GM18951 (cell line): Measurements from ENCODE around the gene CDC42SE2.

Experiments used
- POLR2A ChIP-seq: IDR thresholded peaks from 4 replicates; pipeline ENCODE4 v1.6.1; 2011; ENCODE audit warnings: mild to moderate bottlenecking; ENCODE audit not compliant: insufficient read length, insufficient read depth; ENCODE audit errors: extremely low read depth
- in situ Hi-C: fragments of 300-500 bp; cut with MboI; formaldehyde crosslinking; loops from one replicate; pipeline ENCODE4 v1.12.0; 2022; ENCODE audit warnings: low sequenced_read_pairs, mixed read lengths, inconsistent platforms; ENCODE audit not compliant: unreplicated experiment

Gene CDC42SE2

DNA sequence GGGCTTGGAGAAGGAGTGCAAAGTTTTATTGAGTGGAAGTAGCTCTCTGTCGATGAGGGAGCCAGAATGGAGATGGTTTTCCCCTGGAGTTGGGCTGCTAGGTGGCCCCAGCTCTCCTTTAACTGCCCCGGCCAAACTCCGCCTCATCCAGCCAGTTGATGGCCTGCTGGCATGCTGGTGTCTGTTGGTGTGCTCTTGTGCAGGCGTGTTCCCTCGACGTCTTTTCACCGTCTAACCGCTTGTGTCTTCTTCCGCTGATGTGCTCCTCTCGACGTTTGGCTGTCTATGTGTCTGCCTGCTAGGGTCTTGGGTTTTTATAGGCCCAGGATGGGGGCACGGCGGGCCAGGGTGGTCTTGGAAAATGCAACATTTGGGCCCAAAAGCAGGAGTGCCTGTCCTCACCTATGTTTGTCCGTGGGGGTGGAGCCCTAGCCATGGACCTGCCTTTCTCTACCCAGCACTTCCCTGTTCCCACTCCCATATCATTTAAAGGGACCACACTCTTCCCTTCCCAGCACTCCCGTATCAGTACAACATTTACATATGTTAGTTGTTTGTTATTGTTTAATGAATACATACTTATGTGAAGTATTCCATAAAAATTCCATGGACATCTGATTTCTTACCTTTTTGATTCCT lies 97.9 kb downstream of the CDC42SE2 start:
- no peak for TF ChIP-seq POLR2A

DNA sequence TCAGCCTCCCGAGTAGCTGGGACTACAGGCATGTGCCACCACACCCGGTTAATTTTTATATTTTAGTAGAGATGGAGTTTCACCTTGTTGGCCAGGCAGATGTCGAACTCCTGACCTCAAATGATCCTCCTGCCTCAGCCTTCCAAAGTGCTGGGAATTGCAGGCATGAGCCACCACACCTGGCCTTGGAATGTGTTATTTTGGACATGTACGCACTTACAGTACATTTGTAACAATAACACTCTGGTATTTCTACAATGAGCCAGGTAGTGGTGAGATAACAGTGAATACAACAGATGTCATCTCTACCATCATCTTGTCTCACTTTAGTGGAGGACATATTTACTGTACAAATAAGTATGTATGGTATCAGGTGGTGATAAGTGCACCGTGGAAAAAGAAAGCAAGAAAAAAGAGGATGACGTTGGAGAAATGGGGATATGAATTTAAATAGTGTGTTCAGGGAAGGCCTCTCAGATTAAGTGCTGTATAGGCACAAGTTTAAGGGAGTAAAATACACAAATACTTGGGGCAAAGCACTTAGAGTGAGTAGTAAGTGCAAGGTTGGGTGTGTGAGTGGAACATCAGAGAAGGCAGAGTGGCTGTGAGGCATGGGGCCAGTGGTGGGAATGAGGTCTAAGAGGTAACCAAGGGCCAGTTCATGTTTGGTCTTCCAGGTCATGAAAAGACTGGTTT lies 100.1 kb downstream of the CDC42SE2 start:
- in situ Hi-C loops: no loop called here
- TF ChIP-seq POLR2A: no peak

More for the DNA sequence above, 97.9 kb downstream of the CDC42SE2 start:
- in situ Hi-C loops: no loop called here

- in situ Hi-C loops: no loop called here
- TF ChIP-seq POLR2A: no peak
Observed at GRCh38 chr5:131364507-131365050, 100.7 kb downstream of the CDC42SE2 start.

- in situ Hi-C loops: no loop called here
- no peak for TF ChIP-seq POLR2A
Observed at GRCh38 chr5:131366428-131366827, 102.6 kb downstream of the CDC42SE2 start.

GRCh38 chr5:131367219-131367860 lies 103.5 kb downstream of the CDC42SE2 start:
- TF ChIP-seq POLR2A: no peak
- in situ Hi-C loops: no loop called here

- no peak for TF ChIP-seq POLR2A
- in situ Hi-C loops: no loop called here
Observed at GRCh38 chr5:131368866-131369265, 105.0 kb downstream of the CDC42SE2 start.

- TF ChIP-seq POLR2A: no peak
- in situ Hi-C loops: no loop called here
Observed at GRCh38 chr5:131369558-131369957, 105.7 kb downstream of the CDC42SE2 start.

DNA sequence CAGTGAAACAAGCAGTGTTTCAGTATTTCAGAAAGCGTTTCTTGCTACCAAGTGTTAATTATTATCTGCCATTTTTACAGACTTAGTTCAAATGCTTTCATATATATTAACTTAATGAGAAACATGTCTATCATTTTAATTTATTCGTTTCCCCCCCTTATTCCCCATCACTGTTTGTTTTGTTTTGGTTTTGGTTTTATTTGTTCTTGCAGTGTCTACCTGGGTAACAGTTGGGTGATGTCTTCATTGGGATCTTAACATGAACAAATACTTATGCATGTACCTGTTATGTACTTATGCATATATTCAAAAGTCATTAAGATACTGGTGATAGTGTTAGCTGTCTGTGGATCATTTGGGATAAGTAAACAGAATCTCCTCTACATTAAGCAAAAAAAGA lies 108.0 kb downstream of the CDC42SE2 start:
- no peak for TF ChIP-seq POLR2A
- in situ Hi-C loops: no loop called here

DNA sequence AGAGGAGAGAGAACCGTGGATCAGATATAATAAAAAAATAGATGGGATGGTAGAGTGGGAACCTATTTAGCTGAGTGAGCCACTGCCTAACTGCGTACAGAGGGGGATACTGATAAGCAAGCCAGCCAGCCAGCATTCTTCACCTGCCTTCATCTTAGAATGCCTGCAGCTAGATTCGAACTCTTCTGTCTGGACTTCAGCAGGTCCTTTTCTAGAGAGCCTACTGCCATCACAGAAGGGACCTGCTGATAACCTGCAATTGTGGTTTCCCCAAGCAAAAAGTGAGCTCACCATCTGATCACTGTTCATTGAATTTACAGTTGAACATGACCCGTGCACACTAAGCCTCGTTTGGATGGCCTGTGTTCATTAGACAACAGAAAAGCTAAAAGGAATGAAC lies 109.4 kb downstream of the CDC42SE2 start:
- no peak for TF ChIP-seq POLR2A
- in situ Hi-C loops: no loop called here

DNA sequence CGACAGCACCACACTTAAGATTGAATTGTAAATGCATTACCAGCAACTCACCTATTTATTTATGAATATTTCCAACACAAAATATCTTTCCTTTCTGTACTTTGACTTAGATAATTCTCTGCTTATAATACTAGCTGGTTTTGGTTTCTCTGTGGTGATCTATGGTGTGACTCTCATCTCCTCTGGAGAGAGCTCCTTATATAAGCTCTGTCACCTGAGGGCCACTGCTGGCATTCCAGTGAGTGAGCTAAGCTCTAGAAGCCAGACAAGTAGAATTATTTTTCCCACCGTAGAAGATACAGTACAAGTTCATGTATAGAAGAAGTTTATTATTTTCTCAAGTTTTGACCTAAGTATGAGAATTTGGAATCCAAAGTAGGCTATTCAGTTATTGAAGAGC lies 111.5 kb downstream of the CDC42SE2 start:
- in situ Hi-C loops: no loop called here
- no peak for TF ChIP-seq POLR2A

GRCh38 chr5:131377346-131377745 lies 113.5 kb downstream of the CDC42SE2 start:
- TF ChIP-seq POLR2A: no peak
- in situ Hi-C loops: no loop called here

DNA sequence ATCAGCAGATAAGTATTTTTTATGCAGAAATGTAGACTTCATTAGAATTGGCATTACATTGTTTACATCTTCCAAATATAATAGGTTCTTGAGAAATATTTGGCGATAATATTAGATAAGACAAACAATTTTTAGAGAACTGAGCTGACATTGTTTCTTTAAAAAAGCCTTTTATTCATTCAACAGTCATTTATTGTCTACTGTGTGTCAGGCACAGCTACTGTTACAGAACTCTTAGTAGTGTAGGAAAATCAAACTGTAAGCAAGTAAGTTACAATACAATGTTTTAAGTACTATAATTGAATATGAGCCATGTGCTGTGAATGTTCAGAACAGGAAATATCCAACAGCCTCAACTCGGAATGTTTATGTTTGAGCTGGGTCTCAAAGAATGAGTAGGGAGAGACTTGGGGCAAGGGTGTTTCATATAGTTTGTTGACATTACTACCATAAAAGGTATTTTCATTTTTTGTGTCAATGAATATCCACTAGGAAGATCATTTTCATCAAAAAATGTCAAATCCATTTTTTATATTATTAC lies 114.0 kb downstream of the CDC42SE2 start:
- in situ Hi-C loops: no loop called here
- TF ChIP-seq POLR2A: no peak

DNA sequence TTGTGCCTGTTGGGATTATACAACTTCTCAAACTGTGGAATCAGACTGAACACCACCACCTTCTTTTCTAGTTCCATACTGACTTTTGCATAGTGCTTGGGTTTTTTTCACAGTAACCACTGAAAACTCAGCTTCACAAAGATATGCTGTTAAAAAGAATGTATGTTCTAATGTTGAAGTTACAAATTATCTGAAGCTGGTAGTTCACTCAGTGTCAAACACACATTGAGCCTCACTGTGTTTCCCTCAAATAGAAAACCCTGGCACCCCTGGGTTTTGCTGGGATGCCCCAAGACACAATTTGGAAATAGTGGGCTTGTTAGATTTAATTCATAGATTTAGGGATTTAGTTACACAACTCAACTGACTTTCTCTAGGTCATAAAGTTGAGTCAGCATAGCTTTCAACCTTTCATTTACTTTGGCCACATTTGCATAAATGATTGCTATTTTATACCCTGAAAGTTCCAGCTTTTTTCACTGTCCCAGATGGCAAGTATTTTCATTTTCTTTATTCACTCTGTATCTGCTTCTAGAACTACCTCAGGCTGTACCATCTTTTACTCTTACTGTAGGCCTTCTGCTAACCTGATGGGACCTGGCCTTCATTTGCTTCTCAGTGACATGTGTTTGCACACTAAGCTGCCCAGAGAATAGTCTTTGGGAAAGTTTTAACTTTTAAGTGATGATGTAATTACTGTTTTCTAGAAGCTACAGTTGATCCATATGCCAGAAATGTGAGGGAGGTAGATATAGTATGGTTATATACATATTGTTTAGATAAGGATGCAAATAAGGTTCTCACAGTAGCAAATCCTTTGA lies 115.1 kb downstream of the CDC42SE2 start:
- in situ Hi-C loops: no loop called here
- TF ChIP-seq POLR2A: no peak

GRCh38 chr5:131379723-131380122 lies 115.9 kb downstream of the CDC42SE2 start:
- TF ChIP-seq POLR2A: no peak
- in situ Hi-C loops: loop anchor here (5.0 kb wide), 1 partner anchor 217 kb away; no protein-coding TSS in a partner anchor

DNA sequence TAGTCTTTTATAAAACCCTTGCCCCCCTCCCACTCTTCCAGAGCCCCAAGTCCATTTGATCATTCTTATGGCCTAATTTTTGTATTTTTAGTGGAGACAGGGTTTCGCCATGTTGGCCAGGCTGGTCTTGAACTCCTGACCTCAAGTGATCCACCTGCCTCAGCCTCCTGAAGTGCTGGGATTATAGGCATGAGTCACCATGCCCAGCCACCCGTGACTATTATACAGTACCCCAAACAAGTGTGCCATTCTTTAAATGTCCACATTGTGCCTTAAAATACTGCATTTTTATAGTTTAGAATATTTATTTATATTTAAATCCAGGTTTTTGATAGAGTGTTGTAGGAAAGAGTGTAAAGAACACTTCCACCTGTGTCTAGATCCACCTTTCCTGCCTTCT lies 116.4 kb downstream of the CDC42SE2 start:
- in situ Hi-C loops: loop anchor here (5.0 kb wide), 1 partner anchor 218 kb away; no protein-coding TSS in a partner anchor
